22Rv1 (cell line): ENCODE data around the gene ANKUB1.

Experiments
- ZFX ChIP-seq: fragments of 450-650 bp; IDR thresholded peaks from 2 replicates; pipeline ENCODE4 v1.6.1; 2017; ENCODE audit warnings: antibody characterized with exemption, borderline replicate concordance
- TF ChIP-seq, protein P1 (sequence below): fragments of 450-650 bp; IDR thresholded peaks from 2 replicates; pipeline ENCODE4 v1.5.1; 2017; ENCODE audit warnings: mild to moderate bottlenecking

DNA sequence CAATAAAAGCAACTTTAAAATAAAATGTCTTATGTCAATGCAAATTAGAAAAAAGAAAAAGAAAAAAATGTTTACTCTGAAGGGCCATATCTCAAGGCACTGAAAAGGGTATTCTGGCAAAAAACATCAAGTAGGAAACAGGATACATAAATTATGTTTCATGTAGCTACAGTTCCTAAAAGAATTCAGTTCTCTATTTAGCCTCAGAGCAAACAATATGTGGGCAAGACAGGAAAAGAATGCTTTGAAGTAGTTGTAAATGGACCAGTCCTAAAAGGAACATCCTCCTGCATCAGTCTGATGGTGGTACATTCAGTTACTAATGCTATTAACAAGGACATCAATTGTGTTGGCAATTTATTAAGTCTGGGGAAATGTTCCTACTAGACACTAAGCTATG is 48.2 kb downstream of the ANKUB1 start:
- TF ChIP-seq, protein P1, sequence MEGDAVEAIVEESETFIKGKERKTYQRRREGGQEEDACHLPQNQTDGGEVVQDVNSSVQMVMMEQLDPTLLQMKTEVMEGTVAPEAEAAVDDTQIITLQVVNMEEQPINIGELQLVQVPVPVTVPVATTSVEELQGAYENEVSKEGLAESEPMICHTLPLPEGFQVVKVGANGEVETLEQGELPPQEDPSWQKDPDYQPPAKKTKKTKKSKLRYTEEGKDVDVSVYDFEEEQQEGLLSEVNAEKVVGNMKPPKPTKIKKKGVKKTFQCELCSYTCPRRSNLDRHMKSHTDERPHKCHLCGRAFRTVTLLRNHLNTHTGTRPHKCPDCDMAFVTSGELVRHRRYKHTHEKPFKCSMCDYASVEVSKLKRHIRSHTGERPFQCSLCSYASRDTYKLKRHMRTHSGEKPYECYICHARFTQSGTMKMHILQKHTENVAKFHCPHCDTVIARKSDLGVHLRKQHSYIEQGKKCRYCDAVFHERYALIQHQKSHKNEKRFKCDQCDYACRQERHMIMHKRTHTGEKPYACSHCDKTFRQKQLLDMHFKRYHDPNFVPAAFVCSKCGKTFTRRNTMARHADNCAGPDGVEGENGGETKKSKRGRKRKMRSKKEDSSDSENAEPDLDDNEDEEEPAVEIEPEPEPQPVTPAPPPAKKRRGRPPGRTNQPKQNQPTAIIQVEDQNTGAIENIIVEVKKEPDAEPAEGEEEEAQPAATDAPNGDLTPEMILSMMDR = no peak
- TF ChIP-seq ZFX = no peak
